Measurements from ENCODE around the gene CSNK2A1.
"Not testable (repeated sequence)": the region's sequence is repeated elsewhere in the genome, so short reads cannot be mapped to it uniquely, and the experiment has no call there.

Gene CSNK2A1

GRCh38 chr20:531608-532007, 12.0 kb downstream of the CSNK2A1 start:
- DNase-seq = no peak

- no peak for DNase-seq
These were observed 13.3 kb downstream of the CSNK2A1 start for GRCh38 chr20:530321-530720.

- no peak for DNase-seq
These were observed 14.5 kb downstream of the CSNK2A1 start for GRCh38 chr20:528923-529604.

GRCh38 chr20:527571-527886, 16.1 kb downstream of the CSNK2A1 start:
- DNase-seq = no peak

GRCh38 chr20:521860-522259, 21.7 kb downstream of the CSNK2A1 start:
- DNase-seq = no peak

- DNase-seq = no peak
These were observed 23.6 kb downstream of the CSNK2A1 start for GRCh38 chr20:519999-520398.

- DNase-seq = no peak
These were observed 26.4 kb downstream of the CSNK2A1 start for GRCh38 chr20:517221-517620.

GRCh38 chr20:516799-517198, 26.8 kb downstream of the CSNK2A1 start:
- DNase-seq = no peak

GRCh38 chr20:515696-516095, 27.9 kb downstream of the CSNK2A1 start:
- DNase-seq = no peak

DNA sequence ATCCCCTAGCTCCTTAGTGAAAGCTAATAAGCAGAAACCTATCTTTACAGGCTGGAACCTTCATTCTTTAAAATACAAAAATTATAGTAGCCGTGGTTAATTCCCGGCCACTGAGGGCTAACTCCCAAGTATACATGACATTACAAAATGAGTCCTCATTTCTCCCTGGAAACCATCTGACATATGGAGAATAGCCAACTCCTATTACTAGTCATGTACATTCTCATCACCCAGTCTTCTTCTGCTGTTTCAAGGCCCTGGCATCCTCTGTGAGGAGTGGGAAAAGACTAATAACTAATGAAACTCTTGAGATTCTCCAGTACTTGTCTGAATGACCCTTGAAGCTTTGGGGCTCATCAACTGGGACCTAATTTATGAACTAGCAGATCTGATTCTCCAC, 30.2 kb downstream of the CSNK2A1 start:
- no peak for DNase-seq

DNA sequence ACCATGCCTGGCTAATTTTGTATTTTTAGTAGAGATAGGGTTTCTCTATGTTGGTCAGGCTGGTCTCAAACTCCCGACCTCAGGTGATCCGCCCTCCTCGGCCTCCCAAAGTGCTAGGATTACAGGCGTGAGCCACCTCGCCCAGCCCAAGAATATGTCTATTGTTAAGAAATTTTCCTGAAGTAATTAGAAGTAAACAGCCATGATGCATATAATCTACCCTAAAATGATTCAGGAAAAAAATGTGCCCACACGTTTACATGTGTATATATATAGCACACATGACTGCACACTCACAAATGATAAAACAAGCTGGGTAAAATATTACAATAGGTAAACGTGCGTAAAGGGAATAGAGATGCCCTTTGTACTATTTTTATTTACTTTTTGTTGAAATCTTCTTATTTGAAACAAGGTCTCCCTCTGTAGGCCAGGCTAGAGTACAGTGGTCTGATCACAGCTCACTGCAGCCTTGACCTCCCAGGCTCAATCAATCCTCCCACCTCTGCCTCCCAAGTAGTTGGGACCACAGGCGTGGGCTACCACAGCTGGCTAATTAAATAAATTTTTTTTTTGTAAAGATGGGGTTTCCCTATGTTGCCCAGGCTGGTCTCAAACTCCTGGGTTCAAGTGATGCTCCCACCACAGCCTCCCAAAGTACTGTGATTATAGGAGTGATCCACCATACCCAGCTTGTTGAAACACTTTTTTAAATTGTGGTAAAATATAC, 33.1 kb downstream of the CSNK2A1 start:
- not testable (repeated sequence) for DNase-seq

- DNase-seq = not testable (repeated sequence)
These were observed 35.2 kb downstream of the CSNK2A1 start for GRCh38 chr20:508364-508787.

GRCh38 chr20:507761-508332, 35.7 kb downstream of the CSNK2A1 start:
- DNase-seq = no peak

DNA sequence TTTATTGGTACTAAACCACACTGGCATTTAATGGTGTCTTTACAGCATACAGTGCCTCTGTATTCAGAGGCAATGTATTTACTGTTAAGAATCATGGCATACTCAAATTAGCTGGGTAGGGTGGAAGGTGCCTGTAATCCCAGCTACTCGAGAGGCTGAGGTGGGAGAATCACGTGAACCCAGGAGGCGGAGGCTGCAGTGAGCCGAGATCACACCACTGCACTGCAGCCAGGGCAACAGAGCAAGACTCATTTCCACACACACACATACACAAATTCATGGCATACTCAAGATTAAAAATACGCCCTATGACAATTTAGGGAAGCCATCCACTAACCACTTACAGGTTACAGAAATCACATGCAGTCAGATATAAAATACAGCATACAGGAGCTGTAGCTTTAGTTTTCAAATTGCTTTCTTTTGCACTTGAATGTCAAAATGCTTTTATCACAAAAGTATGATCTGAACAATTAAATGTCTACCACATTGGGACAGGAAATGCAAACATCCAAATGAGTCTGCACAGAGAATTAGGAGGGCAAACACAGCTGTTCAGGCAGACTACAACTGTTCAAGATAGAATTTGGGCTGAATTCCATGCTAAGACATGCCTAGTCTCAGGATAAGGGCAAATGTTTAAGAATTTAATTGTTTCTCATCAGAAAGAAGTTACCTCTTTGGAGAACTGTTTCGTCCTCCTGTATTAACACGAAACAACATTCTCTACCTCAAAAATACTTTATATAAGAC, 36.4 kb downstream of the CSNK2A1 start:
- DNase-seq = no peak

- no peak for DNase-seq
These were observed 38.9 kb downstream of the CSNK2A1 start for GRCh38 chr20:504632-505075.

DNA sequence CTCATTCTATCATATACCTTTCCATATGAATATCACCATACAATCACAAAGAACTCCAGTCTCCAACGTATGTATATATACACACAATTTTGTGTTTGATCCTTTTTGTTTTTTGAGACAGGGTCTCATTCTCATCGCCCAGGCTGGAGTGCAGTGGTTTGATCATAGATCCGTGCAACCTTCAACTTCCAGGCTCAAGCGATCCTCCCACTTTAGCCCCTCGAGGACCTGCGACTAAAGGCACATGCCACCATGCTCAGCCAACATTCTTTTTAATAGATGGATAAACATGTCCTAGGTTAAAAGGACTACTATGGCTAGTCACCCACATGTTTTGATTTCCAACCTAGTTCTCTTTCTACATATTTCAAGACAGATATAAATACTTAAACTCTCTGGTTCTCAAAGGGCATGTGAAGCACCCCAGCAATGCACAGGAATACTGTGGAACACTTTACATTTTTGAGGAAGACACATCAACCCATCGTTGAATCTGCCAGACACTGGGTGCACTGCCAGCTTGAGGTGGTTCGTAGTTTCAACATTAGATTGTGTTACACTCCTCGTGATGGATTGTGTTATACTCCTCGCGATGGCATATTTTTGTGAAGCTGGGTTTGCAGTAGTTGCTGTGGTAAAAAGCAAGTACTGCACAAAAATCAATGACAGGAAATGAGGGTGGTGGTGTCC, 40.4 kb downstream of the CSNK2A1 start:
- no peak for DNase-seq

GRCh38 chr20:497979-498378, 45.6 kb downstream of the CSNK2A1 start:
- DNase-seq = no peak

- DNase-seq = no peak
These were observed 47.4 kb downstream of the CSNK2A1 start for GRCh38 chr20:496126-496696.

GRCh38 chr20:492159-492558, 51.4 kb downstream of the CSNK2A1 start:
- DNase-seq = no peak

DNA sequence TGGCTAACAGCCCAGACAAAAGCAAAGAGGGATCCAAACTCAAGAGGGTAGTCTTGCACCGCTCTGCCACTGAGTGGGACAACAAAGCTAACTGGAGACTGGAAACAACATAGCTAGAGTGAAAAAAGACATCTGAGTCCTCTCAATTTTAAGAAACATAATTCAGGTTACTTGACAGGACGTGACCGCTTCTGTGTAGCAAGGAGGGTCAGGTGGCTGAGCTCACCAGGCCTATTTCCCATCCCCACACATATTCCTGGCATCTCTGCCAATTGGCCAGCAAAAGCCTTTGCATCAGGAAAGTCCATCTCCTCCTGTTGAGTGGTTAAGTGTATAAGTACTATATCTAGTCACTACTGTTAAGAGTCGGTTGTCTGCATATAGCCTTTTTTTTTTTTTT, 55.9 kb downstream of the CSNK2A1 start:
- no peak for DNase-seq

GRCh38 chr20:483815-484644, 59.6 kb downstream of the CSNK2A1 start:
- no peak for DNase-seq

DNA sequence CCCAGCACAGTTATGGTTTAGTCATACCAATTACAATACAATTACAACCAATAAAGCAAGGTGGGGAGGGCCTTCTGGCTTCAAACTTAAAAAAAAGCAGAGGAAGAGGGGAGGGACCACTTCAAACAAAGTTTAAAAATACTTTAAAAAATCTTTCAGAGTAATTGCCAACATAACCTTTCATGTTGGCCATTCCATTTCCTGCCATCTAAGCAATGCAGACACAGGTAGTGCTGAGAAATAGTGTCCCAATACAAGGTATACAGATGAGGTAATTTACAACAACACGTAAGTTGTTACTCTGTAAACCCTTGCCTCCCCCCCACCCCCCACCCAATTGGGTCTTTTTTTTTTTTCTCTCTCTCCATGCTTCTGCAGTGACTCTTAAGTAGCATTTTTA, 62.4 kb downstream of the CSNK2A1 start:
- DNase-seq = no peak

Measured in NCI-H1417 treated with DMSO at 0.1 percent for 48 hours (cell line).